Stimulated activated CD4-positive, alpha-beta T cell treated with anti-CD3 and anti-CD28 coated beads, Interleukin-15, amount 100 ng/mL, for 48 hours (primary cell): ENCODE measurements around the gene MRM3.
"Not testable (repeated sequence)": the region's sequence is repeated elsewhere in the genome, so short reads cannot be mapped to it uniquely, and the experiment has no call there.

Experiments
- DNase-seq, 2 donors: peaks; one replicate each; pipeline ENCODE4 v3.0.0-alpha.2; 2020; ENCODE audit warnings: low read depth in 2 of 2

Gene MRM3

DNA sequence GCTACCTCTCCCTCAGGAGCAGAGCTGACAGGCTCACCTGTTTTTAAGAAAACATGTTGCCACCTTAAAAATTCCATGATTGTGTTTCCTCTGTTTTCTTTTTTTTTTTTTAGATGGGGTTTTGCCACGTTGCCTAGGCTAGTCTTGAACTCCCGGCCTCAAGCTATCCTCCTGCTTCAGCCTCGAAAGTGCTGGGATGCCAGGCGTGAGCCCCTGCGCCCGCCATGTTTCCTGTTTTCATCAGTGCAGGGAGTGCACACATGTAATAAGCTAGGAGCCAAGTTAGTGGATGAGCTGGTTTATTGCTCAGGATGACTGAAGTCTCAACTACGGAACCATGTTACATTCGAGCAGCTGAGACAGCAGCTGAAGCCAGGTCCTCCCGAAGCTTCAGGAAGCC lies 13.6 kb downstream of the MRM3 start:
- DNase-seq = no peak

DNA sequence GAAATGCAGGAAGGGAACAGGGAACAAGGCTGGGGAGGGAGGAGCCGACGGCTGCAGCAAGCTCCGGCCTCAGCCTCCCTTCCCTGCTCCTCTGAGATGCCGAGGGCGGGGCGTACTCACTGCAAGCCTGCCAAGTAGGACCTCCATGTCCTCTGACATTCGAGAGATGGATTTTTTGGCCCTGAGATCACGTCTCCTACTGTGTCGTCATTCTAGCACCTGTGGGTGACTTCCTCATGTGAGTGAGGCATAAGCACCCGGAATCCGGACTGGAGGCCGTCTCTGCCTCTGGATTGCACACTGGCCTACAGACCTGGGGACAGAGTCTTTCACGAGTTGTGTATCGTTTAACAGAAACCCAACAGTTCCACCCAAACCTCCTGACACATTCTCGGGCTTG lies 14.5 kb downstream of the MRM3 start:
- no peak for DNase-seq

DNA sequence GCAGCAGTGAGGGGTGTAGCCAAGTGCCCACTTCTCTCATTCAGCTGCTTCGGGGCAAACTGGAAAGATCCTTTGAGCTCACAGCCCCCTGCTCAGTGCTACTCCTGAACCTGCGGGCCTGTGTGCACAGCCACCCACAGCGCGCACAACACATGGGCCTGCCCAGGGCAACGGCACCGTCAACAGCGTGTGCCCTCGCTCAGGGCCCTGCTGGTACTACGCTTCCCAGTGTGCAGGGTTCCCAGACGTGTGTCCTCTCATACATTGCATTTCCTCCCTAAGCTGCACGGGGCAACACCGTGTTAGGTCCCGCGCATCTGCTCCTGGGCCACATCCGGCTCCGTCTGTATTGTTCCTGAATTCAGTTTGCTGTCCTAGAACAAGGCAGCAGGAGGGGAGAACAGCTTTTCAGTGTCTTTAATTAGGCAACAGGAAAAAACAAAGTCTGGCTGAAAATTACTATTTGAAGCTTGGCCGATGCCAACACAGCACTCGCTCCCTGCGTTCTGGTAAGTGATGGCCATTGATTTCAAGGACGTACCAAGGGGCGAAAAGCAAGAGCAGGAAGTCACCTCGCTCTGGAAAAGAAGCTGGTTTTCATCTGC lies 15.2 kb downstream of the MRM3 start:
- DNase-seq = no peak

- DNase-seq = no peak
Observed at GRCh38 chr17:798246-798645, 16.1 kb downstream of the MRM3 start.

DNA sequence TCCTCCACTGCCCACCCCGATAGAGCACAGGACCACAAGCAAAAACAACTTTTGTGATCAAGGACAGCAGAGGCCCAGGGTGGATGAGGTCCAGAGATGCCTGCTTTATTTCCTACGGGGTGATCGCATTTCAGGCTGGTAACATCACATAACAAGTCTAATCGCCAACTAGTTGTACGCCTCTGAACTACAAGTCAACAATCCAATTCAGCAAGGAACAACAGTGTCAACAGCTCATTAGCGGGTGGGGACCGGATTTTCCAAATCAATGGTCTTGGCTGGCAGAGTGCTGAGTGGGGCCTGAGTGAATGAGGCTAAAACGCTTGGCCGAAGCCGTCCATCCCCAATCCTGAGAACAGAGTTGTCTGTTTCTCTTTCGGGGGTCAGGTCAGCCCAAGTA lies 17.1 kb downstream of the MRM3 start:
- DNase-seq = no peak

GRCh38 chr17:800446-801242 lies 18.5 kb downstream of the MRM3 start:
- no peak for DNase-seq

GRCh38 chr17:801660-802059 lies 19.5 kb downstream of the MRM3 start:
- no peak for DNase-seq

GRCh38 chr17:802481-802880 lies 20.3 kb downstream of the MRM3 start:
- DNase-seq = no peak

GRCh38 chr17:802901-803881 lies 21.0 kb downstream of the MRM3 start:
- DNase-seq = no peak

- no peak for DNase-seq
Observed at GRCh38 chr17:804541-805435, 22.6 kb downstream of the MRM3 start.

GRCh38 chr17:805886-806285 lies 23.7 kb downstream of the MRM3 start:
- not testable (repeated sequence) for DNase-seq

DNA sequence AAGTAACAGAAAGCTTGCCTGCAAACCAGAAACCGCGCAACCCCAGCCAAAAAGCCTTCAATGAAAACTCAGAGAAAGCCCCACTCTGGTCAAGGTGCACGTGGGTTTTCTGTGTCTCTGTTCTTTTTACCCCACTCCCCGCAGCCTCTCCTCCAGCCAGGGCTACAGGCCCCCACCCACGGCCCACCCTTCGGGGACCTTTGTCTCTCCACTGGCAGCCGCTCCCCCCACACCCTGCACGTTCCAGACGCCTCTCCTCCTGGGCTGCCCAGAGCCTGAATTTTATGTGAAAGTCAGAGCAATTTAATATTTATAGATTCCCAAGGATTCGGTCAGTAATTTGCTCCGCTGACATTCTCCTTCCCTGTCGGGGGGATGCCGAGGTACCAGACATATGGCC lies 24.2 kb downstream of the MRM3 start:
- DNase-seq = no peak

- no peak for DNase-seq
Observed at GRCh38 chr17:806781-807522, 24.8 kb downstream of the MRM3 start.

- no peak for DNase-seq
Observed at GRCh38 chr17:807523-808294, 25.6 kb downstream of the MRM3 start.

GRCh38 chr17:811051-811784 lies 29.1 kb downstream of the MRM3 start:
- DNase-seq = no peak

DNA sequence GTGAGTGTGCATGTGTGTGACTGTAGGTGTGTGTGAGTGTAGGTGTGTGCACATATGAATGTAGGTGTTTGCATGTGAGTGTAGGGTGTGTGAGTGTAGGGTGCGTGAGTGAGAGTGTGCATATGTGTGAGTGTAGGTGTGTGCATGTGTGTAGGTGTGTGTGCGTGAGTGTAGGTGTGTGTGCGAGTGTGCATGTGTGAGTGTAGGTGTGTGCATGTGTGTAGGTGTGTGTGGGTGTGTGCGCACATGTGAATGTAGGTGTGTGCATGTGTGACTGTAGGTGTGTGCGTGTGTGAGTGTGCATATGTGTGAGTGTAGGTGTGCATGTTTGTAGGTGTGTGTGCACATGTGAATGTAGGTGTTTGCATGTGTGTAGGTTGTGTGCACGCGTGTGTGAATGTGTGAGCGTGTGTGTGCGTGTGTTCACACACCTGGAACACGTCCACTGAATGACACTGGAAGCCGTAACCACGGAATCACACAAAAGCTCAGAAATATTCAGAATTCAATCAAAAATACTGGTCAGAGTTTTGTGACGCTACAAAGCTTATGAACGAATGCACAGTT lies 30.6 kb downstream of the MRM3 start:
- DNase-seq = no peak

DNA sequence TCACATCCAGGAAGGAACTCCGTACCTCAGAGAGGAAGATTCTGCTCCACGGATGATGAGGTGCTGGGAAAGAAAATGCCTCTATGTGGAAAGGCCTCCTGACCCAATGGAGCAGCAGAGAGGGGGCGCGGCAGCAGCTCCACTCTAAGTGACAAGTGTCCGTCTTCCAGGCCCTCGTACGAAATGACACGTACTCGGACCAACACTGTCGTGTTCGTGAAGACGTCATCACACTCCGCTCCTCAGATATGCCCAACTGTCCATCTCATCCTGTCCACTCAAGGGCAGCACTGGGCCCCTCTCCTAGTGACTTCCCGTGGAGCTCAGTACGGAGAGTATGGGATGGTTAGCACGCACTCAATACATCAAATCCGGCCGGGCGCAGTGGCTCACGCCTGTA lies 32.2 kb downstream of the MRM3 start:
- no peak for DNase-seq

DNA sequence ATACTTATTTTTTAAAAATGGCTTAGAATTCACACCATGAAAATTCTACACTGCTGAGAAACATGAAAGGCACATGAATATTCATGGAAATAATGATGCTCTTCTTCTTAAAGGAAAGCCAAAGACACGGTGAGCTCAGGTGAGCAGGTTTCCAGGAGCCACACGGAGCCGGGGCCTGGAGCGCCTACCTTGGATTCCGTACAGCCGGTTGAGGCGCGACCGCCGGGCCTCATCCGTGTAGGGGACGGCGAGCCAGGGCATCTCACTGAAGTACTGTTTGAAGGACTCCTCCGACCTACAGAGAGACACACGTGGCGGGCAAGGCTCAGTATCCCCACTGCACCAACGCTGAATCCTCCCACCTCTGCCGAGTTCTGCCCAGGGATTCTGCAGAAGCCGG lies 37.1 kb downstream of the MRM3 start:
- DNase-seq = no peak

DNA sequence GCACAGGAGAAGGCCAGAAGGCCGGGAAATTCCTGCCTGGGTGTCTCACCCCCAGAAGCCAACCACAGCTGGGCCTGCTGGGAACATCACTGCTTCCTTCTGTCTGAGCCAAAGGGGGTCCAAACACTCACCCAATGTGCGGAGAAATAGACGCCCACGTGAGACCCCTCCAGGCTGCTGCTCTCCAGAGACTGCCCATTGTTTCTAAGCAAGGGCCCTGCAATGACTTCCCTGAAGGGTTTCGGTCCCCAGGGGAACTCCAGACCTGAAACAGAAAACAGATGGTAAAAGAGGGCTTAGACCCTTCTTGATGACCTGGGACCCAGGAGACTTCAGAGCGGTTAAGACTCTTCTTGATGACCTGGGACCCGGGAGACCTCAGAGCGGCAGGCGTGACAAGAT lies 41.3 kb downstream of the MRM3 start:
- DNase-seq = no peak
